ENCODE results near the gene RPL22.

Gene RPL22

DNA sequence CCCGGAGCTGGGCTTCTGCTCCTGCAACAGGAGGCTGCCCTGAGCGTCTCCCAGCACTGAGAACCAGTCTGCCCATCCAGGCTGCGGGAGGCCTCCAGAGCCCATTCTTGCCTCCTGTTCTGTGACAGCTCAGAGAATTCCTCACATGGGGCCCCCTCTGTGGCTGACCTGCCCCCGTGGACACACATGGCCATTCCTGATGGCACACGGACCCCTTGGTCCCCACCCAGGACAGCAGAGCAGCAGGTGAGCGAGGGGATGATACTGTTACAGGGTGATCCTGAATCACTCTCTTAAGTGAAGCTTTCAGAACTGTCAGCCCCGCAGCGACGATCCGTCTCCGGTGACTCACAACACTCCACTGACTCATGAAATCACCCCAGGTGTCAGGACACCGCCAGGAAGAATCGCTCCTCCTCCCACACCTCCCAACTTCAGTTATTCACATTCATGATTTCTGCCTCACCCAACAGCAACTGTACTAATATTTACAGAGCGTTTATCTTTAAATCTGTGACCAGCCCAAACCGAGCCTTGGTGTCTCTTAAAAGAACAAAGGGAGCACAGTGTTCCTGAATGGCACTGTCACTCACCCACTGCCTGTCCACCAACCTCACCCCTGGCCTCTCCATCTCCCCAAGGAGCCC, 41.7 kb downstream of the RPL22 start:
- TF ChIP-seq, protein P1, sequence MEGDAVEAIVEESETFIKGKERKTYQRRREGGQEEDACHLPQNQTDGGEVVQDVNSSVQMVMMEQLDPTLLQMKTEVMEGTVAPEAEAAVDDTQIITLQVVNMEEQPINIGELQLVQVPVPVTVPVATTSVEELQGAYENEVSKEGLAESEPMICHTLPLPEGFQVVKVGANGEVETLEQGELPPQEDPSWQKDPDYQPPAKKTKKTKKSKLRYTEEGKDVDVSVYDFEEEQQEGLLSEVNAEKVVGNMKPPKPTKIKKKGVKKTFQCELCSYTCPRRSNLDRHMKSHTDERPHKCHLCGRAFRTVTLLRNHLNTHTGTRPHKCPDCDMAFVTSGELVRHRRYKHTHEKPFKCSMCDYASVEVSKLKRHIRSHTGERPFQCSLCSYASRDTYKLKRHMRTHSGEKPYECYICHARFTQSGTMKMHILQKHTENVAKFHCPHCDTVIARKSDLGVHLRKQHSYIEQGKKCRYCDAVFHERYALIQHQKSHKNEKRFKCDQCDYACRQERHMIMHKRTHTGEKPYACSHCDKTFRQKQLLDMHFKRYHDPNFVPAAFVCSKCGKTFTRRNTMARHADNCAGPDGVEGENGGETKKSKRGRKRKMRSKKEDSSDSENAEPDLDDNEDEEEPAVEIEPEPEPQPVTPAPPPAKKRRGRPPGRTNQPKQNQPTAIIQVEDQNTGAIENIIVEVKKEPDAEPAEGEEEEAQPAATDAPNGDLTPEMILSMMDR (IDR thresholded peaks at IDR 0.05; ENCODE audit: borderline replicate concordance, insufficient read depth, low read depth, low read length): no peak
- H3K4me3 ChIP-seq (ENCODE audit: low read depth, low read length): no peak overlapping the region

DNA sequence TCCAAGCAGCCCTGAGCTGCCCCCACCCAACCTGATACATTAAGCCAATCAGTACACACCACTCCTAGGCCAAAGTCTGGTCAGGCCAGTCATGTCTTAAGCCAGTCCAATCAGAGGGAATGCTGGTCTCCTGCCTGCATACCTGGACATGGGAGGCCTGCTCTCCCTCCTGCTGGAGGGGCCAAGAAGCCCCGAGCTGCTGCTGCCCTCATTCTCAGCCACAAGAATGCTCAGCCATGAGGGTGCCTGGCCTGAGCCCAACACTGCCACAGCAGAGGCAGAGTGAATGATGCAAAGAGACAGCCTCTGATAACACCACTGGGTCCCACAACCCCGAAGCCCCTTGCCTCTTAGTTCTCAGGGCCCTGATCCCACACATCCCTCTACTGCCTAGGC, 42.3 kb downstream of the RPL22 start:
- TF ChIP-seq, protein P1 (IDR thresholded peaks at IDR 0.05; ENCODE audit: borderline replicate concordance, insufficient read depth, low read depth, low read length): no peak
- H3K4me3 ChIP-seq (ENCODE audit: low read depth, low read length): no peak overlapping the region

DNA sequence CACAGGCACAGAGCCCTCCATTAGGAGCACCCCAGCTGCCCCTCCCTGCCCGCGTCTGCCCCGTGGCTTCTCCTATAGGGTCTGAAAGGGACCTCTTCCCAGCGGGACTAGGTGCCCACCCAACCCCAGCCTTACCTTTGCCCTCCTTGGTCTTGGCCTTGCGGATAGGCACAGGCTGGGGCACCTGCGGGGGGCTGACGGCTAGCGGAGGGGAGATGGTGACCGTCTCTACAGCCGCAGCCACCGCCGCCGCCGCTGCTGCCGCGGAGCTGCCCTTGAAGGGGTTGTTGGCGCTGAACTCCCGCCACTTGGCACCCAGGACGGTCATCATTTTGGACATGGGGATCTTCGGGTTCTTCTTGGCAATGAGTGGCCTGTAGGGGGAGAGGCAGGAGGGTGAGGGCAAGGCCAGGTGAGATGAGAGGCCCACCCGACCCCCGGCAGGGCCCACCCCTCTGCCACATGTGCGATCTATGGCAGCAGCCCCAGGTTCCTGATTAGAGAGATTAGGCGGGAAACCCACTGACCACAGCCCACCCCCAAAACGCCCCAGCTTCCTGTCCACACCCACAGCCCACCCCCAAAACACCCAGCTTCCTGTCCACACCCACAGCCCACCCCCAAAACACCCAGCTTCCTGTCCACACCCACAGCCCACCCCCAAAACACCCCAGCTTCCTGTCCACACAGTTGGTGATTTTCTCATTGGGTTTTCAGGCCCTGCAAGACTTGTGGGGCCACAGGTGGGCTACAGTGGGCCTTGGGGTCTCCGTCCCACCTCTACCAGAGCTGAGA, 44.7 kb downstream of the RPL22 start:
- H3K4me3 ChIP-seq (ENCODE audit: low read depth, low read length): no peak overlapping the region
- TF ChIP-seq, protein P1 (IDR thresholded peaks at IDR 0.05; ENCODE audit: borderline replicate concordance, insufficient read depth, low read depth, low read length): no peak

DNA sequence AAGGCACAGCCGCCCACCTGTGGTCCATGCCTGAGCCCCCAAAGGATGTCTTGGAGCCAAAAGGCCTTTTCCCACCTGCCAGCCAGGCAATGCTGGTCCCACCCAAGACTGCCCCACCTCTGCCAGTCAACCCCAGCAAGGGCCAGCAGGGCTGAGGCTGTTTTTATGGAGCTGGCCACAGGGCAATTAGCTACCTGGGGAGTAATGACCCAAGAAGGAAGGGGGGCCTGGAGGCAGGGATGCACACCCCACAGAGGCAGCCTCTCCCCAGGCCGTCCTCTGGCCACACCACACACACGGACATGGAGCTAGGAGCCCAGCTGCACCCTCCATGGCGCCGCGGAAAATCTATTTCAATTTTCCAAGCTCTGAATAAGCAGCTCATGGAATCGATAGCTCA, 46.5 kb downstream of the RPL22 start:
- TF ChIP-seq, protein P1 (IDR thresholded peaks at IDR 0.05; ENCODE audit: borderline replicate concordance, insufficient read depth, low read depth, low read length): no peak

DNA sequence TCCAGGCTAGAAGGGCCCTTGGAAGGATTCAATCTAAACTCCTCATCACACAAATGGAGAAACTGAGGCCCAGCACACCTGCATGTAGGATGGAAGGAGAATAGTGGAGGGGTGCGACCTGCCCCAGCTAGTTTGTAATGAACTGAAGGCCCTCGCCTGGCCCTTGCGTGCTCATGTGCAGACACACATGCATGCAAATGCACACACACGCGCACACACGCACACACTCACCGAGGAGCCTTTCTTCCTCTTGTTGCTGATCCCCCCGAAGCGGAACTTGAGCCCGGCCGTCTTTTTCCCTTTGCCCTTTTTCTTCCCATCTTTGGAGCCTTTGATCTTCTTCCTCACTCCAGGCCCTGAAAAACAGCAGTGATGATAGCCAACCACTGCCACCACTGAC, 47.2 kb downstream of the RPL22 start:
- H3K4me3 ChIP-seq (ENCODE audit: low read depth, low read length): no peak overlapping the region
- TF ChIP-seq, protein P1 (IDR thresholded peaks at IDR 0.05; ENCODE audit: borderline replicate concordance, insufficient read depth, low read depth, low read length): no peak

More for the DNA sequence above, 46.5 kb downstream of the RPL22 start:
- H3K4me3 ChIP-seq (ENCODE audit: low read depth, low read length): no peak overlapping the region

DNA sequence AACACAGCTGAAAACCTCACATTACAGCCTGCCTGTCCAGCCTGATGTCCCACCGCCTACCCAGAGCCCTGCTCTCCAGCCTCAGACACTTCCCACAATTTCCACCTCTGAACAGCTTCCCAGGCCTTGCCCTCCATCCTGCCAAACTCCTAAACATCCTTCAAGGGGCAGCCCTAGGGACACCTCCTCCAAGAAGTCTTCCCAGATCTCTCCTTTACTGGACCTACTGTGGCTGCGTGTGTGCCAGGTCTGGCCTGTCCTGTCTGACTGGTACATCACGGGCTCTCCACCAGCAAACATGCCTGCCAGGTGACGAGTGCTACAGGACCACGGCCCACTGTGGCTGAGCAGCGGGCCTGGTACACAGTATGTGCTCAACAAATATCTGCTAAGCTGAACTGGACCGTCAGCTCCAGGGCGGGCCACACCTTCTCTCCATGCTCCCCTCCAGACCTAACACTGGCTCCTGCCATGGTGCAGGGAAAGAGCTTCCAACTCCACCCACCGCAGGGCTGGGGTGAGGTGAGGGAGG, 48.0 kb downstream of the RPL22 start:
- TF ChIP-seq, protein P1 (IDR thresholded peaks at IDR 0.05; ENCODE audit: borderline replicate concordance, insufficient read depth, low read depth, low read length): no peak
- no peak overlapping the region for H3K4me3 ChIP-seq (ENCODE audit: low read depth, low read length)

Measured in GM12875 (cell line).